ENCODE data around the gene FASN. TPM values are rescaled to one million over a fixed set of nuclear protein-coding genes. Genes with fewer than 3 reads are reported as not detected.

The FASN gene
- polyA plus RNA-seq, 1 donor from 2014 or later, result 26.4 TPM

DNA sequence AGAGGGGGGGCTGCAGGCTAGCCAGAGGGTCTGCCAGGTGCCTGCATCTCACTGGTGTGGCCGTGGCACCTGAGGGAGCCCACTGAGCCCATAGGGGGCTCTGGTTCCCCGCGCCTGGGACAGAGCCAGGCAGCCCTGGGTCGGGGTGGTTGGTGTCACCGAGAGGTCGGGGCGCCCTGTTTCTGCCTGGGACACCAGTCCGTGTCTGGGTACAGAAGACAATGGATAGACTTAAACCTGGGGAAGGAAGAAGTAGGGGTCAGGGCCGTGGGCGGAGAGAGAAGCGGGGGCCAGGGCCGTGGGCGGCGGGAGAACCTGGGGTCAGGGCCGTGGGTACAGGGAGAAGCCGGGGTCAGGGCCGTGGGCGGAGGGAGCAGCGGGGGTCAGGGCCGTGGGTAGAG, 49.5 kb downstream of the FASN start:
- Histone ChIP-seq H3K27me3 (ENCODE audit: insufficient read depth, low read depth, low read length) (no peaks in the 10 kb centered on the region), H2AFZ (ENCODE audit: low read depth, low read length) (no peak overlapping the region), H3K9me2 (ENCODE audit: insufficient read depth, low read length) (no peaks in the 10 kb centered on the region), H3K36me3 (ENCODE audit: insufficient read depth, low read length) (no peaks in the 10 kb centered on the region), H3K4me3 (ENCODE audit: low read length) (no peak overlapping the region), H3K4me2 (ENCODE audit: low read length) (no peak overlapping the region), H4K20me1 (ENCODE audit: insufficient read depth) (no peaks in the 10 kb centered on the region), H3K9ac (ENCODE audit: low read length) (no peak overlapping the region), H3F3A (ENCODE audit: insufficient read depth, low read length, poor library complexity, severe bottlenecking) (no peaks in the 10 kb centered on the region), H3K9me3 (ENCODE audit: low read length) (no peaks in the 10 kb centered on the region), H3K27ac (ENCODE audit: low read length) (no peak overlapping the region), H3K79me2 (replicated peaks; ENCODE audit: insufficient read depth, low read length) (peaks cover 10% of the 10 kb centered on the region)
- no peak for TF ChIP-seq RAD21 (conservative IDR thresholded peaks at IDR 0.05)
- TF ChIP-seq TAF1 (IDR thresholded peaks at IDR 0.05; ENCODE audit: low read depth), result no peak
- TF ChIP-seq, protein P1, sequence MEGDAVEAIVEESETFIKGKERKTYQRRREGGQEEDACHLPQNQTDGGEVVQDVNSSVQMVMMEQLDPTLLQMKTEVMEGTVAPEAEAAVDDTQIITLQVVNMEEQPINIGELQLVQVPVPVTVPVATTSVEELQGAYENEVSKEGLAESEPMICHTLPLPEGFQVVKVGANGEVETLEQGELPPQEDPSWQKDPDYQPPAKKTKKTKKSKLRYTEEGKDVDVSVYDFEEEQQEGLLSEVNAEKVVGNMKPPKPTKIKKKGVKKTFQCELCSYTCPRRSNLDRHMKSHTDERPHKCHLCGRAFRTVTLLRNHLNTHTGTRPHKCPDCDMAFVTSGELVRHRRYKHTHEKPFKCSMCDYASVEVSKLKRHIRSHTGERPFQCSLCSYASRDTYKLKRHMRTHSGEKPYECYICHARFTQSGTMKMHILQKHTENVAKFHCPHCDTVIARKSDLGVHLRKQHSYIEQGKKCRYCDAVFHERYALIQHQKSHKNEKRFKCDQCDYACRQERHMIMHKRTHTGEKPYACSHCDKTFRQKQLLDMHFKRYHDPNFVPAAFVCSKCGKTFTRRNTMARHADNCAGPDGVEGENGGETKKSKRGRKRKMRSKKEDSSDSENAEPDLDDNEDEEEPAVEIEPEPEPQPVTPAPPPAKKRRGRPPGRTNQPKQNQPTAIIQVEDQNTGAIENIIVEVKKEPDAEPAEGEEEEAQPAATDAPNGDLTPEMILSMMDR (IDR thresholded peaks at IDR 0.05; ENCODE audit: poor library complexity, severe bottlenecking), result no peak
- TF ChIP-seq MXI1 (conservative IDR thresholded peaks at IDR 0.05; ENCODE audit: poor library complexity, severe bottlenecking), result no peak
- no peak for TF ChIP-seq EZH2 (IDR thresholded peaks at IDR 0.05; ENCODE audit: borderline replicate concordance, insufficient read depth, low read length, poor library complexity, severe bottlenecking)
- TF ChIP-seq POLR2AphosphoS5 (IDR thresholded peaks at IDR 0.05), result no peak
- no peak for TF ChIP-seq EP300 (conservative IDR thresholded peaks at IDR 0.05; ENCODE audit: poor library complexity, severe bottlenecking)
- TF ChIP-seq SMC3 (conservative IDR thresholded peaks at IDR 0.05; ENCODE audit: poor library complexity), result no peak
- TF ChIP-seq, protein P2, sequence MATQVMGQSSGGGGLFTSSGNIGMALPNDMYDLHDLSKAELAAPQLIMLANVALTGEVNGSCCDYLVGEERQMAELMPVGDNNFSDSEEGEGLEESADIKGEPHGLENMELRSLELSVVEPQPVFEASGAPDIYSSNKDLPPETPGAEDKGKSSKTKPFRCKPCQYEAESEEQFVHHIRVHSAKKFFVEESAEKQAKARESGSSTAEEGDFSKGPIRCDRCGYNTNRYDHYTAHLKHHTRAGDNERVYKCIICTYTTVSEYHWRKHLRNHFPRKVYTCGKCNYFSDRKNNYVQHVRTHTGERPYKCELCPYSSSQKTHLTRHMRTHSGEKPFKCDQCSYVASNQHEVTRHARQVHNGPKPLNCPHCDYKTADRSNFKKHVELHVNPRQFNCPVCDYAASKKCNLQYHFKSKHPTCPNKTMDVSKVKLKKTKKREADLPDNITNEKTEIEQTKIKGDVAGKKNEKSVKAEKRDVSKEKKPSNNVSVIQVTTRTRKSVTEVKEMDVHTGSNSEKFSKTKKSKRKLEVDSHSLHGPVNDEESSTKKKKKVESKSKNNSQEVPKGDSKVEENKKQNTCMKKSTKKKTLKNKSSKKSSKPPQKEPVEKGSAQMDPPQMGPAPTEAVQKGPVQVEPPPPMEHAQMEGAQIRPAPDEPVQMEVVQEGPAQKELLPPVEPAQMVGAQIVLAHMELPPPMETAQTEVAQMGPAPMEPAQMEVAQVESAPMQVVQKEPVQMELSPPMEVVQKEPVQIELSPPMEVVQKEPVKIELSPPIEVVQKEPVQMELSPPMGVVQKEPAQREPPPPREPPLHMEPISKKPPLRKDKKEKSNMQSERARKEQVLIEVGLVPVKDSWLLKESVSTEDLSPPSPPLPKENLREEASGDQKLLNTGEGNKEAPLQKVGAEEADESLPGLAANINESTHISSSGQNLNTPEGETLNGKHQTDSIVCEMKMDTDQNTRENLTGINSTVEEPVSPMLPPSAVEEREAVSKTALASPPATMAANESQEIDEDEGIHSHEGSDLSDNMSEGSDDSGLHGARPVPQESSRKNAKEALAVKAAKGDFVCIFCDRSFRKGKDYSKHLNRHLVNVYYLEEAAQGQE (IDR thresholded peaks at IDR 0.05; ENCODE audit: borderline replicate concordance), result no peak

DNA sequence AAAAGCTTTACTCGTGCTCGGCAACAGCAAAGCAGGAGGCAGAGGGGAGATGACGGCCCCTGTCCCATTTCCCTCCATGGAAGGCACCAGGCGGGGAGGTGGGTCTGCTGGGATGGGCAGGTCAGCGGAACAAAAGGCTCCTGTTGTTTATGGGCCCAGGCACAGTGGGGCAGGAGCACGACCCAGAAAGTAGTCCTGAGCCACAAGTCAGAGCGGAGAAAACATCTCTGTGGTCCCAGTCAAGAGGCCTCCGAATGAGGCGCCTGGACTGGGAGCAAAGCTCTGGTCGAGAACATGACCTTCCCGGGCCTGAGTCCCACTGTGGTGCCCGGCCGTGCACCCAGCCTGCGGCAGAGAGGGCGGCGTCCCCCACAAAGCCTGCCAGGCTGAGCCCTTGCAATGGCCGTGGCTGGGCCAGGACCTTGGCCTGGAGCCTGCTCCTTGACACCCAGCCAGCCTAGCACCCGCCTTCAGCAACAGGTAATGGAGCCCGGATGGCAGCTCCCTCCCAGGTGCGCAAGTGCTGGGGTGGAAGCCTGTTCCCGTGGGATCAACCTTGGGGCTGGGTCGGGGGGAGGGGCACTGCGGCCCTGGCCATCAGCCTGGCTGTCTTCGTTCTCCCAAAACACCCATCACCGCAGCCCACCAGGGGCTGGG, 50.0 kb downstream of the FASN start:
- H3K36me3 ChIP-seq (ENCODE audit: insufficient read depth, low read length), result no peaks in the 10 kb centered on the region
- no peaks in the 10 kb centered on the region for H3K9me3 ChIP-seq (ENCODE audit: low read length)
- H3K27me3 ChIP-seq (ENCODE audit: insufficient read depth, low read depth, low read length), result no peaks in the 10 kb centered on the region
- H3K9me2 ChIP-seq (ENCODE audit: insufficient read depth, low read length), result no peaks in the 10 kb centered on the region
- no peak overlapping the region for H3K4me2 ChIP-seq (ENCODE audit: low read length)
- H3K27ac ChIP-seq (ENCODE audit: low read length), result no peak overlapping the region
- no peak overlapping the region for H3K4me3 ChIP-seq (ENCODE audit: low read length)
- no peak overlapping the region for H2AFZ ChIP-seq (ENCODE audit: low read depth, low read length)
- H3K79me2 ChIP-seq (replicated peaks; ENCODE audit: insufficient read depth, low read length), result peaks cover 10% of the 10 kb centered on the region
- H3K9ac ChIP-seq (ENCODE audit: low read length), result no peak overlapping the region
- TF ChIP-seq TAF1 (IDR thresholded peaks at IDR 0.05; ENCODE audit: low read depth) (no peak), EZH2 (IDR thresholded peaks at IDR 0.05; ENCODE audit: borderline replicate concordance, insufficient read depth, low read length, poor library complexity, severe bottlenecking) (no peak)
- TF ChIP-seq, protein P2 (IDR thresholded peaks at IDR 0.05; ENCODE audit: borderline replicate concordance), result no peak
- H3F3A ChIP-seq (ENCODE audit: insufficient read depth, low read length, poor library complexity, severe bottlenecking), result no peaks in the 10 kb centered on the region
- no peaks in the 10 kb centered on the region for H4K20me1 ChIP-seq (ENCODE audit: insufficient read depth)
